ENCODE measurements around the gene CCDC57.
"Not testable (repeated sequence)": the region's sequence is repeated elsewhere in the genome, so short reads cannot be mapped to it uniquely, and the experiment has no call there.

The CCDC57 gene

DNA sequence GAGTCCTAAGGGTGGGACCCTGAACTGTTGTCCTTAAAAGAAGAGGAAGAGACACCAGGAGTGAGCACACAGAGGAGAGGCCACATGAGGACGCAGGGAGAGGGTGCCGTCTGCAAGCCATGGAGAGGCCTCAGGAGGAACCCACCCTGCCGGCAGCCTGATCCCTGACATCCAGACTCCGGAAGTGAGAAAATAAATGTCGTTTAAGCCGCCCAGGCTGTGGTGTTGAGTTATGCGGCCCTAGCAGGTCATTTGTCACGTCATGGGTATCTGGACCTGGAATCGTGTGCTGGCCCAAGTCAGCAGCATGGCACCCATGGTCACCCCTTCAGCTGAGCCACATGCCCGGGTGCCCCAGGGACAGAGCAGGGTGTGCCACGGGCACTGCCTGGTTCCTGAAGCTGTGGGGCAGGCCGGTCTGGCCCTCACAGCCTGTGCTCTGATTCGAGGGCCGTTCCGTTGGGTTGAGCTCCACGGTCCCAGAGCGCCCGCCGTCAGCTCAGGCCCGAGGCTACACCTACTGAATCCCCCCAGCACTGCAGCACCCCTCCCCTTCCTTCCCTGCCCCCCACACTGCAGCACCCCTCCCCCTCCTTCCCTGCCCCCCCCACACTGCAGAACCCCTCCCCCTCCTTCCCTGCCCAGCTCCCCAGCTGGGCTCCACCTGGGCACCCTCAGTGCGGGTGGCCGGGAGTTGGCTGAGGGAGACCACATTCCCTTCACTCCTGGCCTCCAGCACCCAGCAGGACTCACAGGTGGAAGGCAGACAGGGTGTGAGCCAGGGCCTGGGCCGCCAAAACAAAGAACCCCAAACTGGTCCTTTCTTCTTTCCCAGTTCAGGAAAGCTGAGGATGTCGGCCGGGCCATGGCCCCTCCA is 2.7 kb upstream of the CCDC57 start:
- TF ChIP-seq, protein P1, sequence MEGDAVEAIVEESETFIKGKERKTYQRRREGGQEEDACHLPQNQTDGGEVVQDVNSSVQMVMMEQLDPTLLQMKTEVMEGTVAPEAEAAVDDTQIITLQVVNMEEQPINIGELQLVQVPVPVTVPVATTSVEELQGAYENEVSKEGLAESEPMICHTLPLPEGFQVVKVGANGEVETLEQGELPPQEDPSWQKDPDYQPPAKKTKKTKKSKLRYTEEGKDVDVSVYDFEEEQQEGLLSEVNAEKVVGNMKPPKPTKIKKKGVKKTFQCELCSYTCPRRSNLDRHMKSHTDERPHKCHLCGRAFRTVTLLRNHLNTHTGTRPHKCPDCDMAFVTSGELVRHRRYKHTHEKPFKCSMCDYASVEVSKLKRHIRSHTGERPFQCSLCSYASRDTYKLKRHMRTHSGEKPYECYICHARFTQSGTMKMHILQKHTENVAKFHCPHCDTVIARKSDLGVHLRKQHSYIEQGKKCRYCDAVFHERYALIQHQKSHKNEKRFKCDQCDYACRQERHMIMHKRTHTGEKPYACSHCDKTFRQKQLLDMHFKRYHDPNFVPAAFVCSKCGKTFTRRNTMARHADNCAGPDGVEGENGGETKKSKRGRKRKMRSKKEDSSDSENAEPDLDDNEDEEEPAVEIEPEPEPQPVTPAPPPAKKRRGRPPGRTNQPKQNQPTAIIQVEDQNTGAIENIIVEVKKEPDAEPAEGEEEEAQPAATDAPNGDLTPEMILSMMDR (IDR thresholded peaks at IDR 0.05; ENCODE audit: low read depth, low read length, missing control alignments), result no peak
- DNase-seq (ENCODE audit: low read depth), result no peak
- no peak overlapping the region for H3K4me3 ChIP-seq (ENCODE audit: low read depth, low read length)

DNA sequence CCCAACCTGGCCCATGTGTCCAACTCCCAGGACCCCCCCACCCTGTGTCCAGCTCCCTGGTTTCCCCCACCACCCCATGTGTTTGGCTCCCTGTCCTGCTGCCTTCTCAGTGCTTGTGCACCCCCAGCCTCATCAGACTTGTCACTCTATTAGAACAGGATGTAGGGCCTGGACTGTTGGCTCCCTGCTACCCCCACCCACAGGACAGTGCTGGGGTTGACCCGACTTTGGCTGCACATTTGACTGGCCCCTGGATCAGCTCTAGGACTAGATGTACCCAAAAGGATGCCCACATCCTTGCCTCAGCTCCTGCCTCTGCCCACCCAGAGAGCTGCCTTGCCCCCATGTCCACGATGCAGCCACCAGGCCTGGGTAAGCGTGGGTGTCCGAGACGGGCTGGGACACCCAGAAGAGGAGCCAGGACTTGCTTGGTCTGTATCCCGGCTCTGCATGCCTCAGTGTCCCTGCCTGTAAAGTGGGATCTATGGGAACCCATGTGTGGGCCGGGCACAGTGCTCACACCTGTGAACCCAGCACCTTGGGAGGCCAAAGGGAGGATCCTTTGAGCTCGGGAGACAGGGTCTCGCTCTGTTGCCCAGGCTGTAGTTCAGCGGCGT is 1.5 kb upstream of the CCDC57 start:
- H3K4me3 ChIP-seq (ENCODE audit: low read depth, low read length), result no peak overlapping the region
- TF ChIP-seq, protein P1 (IDR thresholded peaks at IDR 0.05; ENCODE audit: low read depth, low read length, missing control alignments), result no peak
- no peak for DNase-seq (ENCODE audit: low read depth)

DNA sequence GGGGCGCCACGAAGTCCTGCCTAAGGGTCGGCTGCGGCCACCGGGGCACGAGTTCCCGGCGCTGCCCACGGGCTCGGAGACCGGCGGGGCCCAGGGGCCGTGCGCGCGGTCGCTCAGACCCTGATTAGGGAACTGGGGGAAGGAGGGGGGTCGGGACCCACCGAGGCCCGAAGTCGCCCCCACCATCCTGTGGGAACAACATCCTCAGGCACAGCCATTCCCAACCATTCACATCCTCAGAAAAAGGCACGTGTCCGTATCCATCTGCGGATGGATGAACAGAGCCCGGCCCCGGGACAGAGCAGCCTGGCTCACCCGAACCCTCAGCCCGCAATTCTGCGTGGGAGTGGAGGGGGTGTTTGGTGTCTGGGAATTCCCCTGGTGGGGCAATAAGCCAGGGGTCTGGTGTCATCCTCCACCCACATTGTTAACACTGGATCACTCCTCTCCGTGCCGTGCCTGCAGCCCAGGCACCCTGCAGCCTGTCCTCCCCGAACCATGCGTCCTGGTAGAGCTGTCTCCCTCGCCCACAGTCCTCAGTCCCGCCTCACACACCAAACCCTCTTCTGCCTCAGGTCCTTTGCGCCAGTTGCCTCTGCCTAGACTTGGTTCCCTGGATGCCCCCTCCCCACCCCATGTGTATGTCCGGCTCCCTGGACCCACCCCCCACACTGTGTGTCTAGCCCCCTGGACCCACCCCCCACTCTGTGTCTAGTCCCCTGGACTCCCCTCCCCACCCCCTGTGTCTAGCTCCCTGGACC is 789 bp upstream of the CCDC57 start:
- peak overlapping the region; percentile 74 for H3K4me3 ChIP-seq (ENCODE audit: low read depth, low read length)
- no peak for DNase-seq (ENCODE audit: low read depth)
- TF ChIP-seq, protein P1 (IDR thresholded peaks at IDR 0.05; ENCODE audit: low read depth, low read length, missing control alignments), result no peak

DNA sequence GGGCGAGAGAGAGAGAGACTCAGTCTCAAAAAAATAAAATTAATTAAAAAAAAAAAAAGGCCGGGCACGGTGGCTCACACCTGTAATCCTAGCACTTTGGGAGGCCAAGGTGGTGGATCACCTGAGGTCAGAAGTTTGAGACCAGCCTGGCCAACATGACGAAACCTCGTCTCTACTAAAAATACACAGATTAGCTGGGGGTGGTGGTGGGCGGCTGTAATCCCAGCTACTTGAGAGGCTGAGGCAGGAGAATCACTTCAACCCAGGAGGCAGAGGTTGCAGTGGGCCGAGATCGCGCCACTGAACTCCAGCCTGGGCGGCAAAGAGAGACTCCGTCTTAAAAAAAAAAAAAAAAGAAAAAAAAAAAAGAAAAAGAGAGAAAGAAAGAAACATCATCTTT is 2.0 kb downstream of the CCDC57 start:
- not testable (repeated sequence) for H3K4me3 ChIP-seq (ENCODE audit: low read depth, low read length); DNase-seq (ENCODE audit: low read depth)

DNA sequence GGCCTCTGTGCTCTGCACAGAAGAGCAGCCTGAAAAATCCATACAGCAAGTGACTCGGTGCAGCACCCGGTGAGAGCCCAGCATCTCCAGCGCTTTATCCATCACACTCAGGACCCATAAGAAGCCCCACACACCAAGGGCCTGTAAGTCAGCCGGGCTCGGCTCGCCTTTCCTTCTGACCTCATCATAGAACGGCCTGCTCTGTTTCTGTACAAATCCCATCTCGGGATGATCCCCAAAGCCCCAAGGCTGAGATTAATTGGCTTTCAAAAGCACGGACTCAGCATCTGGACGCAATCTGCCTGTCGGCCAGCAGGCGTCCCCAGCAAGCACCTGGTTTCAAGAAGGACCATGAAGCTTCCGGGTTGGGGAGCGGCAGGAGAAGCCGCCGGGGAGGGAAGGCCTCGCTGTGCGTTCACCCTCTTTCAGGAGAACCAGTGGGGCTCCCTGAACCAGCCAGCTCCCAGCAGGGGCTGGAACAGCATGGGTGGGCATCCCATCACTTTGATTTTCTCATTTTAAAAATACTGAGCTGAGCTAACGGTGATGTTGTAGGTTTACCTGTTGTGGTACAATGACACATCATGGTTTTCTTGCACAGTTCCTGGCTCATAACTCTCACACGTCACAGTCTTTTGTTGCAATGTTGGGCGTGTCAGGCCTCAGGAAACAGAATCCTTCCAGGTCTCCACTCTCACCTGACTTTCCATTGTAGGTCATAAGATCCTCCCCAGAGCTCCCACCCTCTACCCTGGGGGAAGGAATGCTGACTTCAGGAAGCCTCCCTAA is 6.7 kb downstream of the CCDC57 start:
- TF ChIP-seq, protein P1 (IDR thresholded peaks at IDR 0.05; ENCODE audit: low read depth, low read length, missing control alignments), result peak; percentile 96
- DNase-seq (ENCODE audit: low read depth), result peak; percentile 74
- no peak overlapping the region; the same call in 1 of the 2 replicates for H3K4me3 ChIP-seq (ENCODE audit: low read depth, low read length)

DNA sequence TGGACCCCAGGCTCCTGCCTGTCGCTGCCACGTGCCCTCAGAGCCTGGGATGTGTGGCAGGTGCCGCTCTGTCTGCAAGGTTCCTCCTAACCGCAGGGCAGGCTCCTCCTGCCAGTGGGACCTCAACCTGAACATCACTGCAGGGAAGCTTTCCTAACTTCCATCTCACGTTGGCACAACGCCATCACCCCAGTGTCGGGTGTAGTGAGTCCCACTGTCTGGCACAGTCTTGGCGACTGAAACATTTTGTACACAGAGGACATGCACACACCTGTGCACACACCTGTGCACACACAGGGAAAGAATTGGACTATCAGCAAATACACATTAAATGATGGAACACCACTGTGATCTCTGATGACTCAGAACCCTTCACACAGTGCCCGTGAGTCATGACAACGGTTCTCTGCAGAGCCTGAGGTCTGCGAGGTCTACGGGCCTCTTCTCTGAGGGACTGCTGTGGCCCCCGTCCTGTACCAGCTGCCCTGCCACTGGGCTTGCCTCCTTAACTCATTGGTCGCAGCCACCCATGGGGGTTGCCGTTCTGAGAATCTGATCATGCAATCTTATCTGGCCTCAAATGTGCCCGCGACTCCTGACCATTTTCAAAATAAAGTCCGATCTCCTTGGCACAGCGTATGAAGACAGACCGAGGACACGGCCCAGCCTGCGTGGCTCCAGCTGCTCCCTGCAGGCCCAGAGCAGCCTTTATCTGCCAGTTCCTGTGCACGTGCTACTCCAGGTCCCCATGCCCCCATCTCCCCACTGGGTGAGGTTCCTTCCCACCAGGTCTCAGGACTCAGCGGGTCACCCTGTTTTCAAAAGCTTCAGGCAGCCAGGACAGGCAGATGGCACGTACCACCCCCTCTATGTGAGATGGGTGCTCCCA is 7.6 kb downstream of the CCDC57 start:
- DNase-seq (ENCODE audit: low read depth), result no peak

More for the DNA sequence above, 7.6 kb downstream of the CCDC57 start:
- TF ChIP-seq, protein P1 (IDR thresholded peaks at IDR 0.05; ENCODE audit: low read depth, low read length, missing control alignments), result no peak
- no peak overlapping the region for H3K4me3 ChIP-seq (ENCODE audit: low read depth, low read length)

Measured in GM12864 (cell line).